SK-N-DZ (cell line): Measurements from ENCODE around the gene PLA2G15.
"Not testable (repeated sequence)": the region's sequence is repeated elsewhere in the genome, so short reads cannot be mapped to it uniquely, and the experiment has no call there.

Experiments used
- DNase-seq: peaks from one replicate; pipeline ENCODE4 v3.0.0-alpha.2; 2015; ENCODE audit warnings: low spot score

The PLA2G15 gene

GRCh38 chr16:68279726-68280558 lies 34.8 kb downstream of the PLA2G15 start:
- no peak for DNase-seq

GRCh38 chr16:68281368-68282063 lies 36.3 kb downstream of the PLA2G15 start:
- no peak for DNase-seq

- no peak for DNase-seq
These were observed 36.9 kb downstream of the PLA2G15 start for GRCh38 chr16:68282064-68282452.

- DNase-seq, result no peak
These were observed 38.2 kb downstream of the PLA2G15 start for GRCh38 chr16:68283346-68283745.

- no peak for DNase-seq
These were observed 38.8 kb downstream of the PLA2G15 start for GRCh38 chr16:68283801-68284598.

GRCh38 chr16:68284847-68285246 lies 39.7 kb downstream of the PLA2G15 start:
- no peak for DNase-seq

- DNase-seq, result no peak
These were observed 40.5 kb downstream of the PLA2G15 start for GRCh38 chr16:68285683-68286082.

GRCh38 chr16:68286153-68287074 lies 41.2 kb downstream of the PLA2G15 start:
- DNase-seq, result no peak

- DNase-seq, result no peak
These were observed 42.4 kb downstream of the PLA2G15 start for GRCh38 chr16:68287276-68288251.

- no peak for DNase-seq
These were observed 43.1 kb downstream of the PLA2G15 start for GRCh38 chr16:68288252-68288650.

- not testable (repeated sequence) for DNase-seq
These were observed 43.6 kb downstream of the PLA2G15 start for GRCh38 chr16:68288796-68289195.

- DNase-seq, result no peak
These were observed 44.0 kb downstream of the PLA2G15 start for GRCh38 chr16:68289202-68289601.

GRCh38 chr16:68289621-68290329 lies 44.6 kb downstream of the PLA2G15 start:
- DNase-seq, result no peak

- no peak for DNase-seq
These were observed 45.3 kb downstream of the PLA2G15 start for GRCh38 chr16:68290450-68290849.

- DNase-seq, result no peak
These were observed 46.1 kb downstream of the PLA2G15 start for GRCh38 chr16:68291227-68291626.

GRCh38 chr16:68292425-68292824 lies 47.3 kb downstream of the PLA2G15 start:
- DNase-seq, result no peak

- no peak for DNase-seq
These were observed 51.1 kb downstream of the PLA2G15 start for GRCh38 chr16:68296291-68296690.

- DNase-seq, result no peak
These were observed 51.5 kb downstream of the PLA2G15 start for GRCh38 chr16:68296693-68297092.

- DNase-seq, result no peak
These were observed 52.7 kb downstream of the PLA2G15 start for GRCh38 chr16:68297908-68298307.
